HG03045 (cell line): ENCODE results near the gene FGGY.

ENCODE experiments used
- ATAC-seq: cut with Tn5 transposase; IDR thresholded peaks from one replicate; pipeline ENCODE4 v1.9.1; 2021; ENCODE audit warnings: mild to moderate bottlenecking, moderate library complexity; ENCODE audit not compliant: unreplicated experiment

The FGGY gene

GRCh38 chr1:59378621-59379370 is 81.9 kb downstream of the FGGY start:
- no peak for ATAC-seq

GRCh38 chr1:59379371-59379728 is 82.5 kb downstream of the FGGY start:
- no peak for ATAC-seq

GRCh38 chr1:59383963-59384362 is 87.1 kb downstream of the FGGY start:
- ATAC-seq, result no peak

DNA sequence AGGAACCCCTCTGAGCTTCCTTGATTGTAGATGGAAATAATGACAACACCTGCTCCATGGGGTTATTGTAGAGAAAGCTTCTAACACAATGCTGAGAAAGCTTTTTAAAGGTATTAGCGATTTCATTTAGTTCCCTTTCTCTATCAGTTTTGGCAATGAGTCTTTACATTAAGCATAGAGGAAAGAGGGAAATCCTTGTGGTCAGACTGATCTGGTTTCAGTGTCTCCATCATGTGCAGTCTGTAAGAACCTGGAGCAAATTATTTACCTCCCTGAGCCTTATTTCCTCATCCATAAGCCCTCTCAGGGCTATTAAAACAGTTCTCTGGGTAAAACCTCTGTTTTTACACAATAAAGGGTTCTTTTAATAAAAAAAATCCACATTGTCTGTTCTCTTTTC is 87.5 kb downstream of the FGGY start:
- no peak for ATAC-seq

GRCh38 chr1:59388191-59388590 is 91.3 kb downstream of the FGGY start:
- ATAC-seq, result no peak

- ATAC-seq, result no peak
Observed at GRCh38 chr1:59389847-59390246, 93.0 kb downstream of the FGGY start.

DNA sequence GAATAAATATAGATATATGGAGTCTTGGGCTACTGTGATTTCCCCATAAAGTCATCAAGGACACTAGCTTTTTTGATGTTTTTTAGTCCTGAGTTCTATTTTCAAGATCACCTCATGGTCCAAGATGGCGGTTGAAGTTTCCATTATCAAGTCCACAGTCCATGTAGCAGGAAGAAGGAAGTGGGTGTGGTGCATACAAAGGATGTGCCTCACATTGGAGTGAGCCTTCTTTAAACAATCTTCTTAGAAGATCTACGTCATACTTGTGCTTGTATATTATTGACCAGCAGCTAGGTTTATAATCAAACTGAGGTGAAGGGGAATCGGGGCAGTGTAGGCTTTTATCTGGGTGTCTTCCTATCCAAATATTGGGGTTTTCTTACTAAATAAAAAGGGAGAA is 93.4 kb downstream of the FGGY start:
- no peak for ATAC-seq

GRCh38 chr1:59391212-59392179 is 94.6 kb downstream of the FGGY start:
- ATAC-seq, result no peak

- no peak for ATAC-seq
Observed at GRCh38 chr1:59393211-59394180, 96.6 kb downstream of the FGGY start.

DNA sequence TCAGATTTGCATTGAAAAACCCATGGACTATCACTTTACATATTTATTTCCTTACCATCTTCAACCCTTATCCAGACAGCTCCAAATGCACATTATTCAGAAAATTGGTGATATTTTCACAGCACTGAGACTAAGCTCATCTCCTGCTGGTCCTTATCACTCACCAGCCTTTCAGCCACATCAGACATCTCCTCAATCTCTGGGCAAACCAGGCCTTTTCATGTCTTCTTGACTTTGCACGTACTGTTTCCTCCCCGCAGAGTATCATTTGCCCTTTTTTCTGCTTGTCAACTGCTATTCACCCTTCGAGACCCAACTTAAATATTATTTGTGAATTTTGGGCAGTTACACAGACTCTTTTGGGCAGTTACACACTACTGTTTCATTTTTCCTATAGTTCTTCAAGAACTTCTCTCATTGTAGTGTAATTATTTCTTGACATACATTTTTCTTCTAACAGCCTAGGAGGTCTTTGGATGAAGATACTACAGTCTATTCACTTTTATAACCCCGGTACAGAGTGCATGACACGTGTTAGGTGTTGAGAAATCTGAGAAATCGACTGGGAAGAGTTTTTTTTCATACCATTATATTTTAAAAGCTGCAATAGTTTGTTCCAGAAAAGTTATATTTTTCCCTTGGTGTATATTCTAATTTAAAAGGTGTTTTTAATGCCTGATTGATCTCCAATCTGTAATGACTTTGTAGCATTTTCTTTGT is 98.0 kb downstream of the FGGY start:
- no peak for ATAC-seq

DNA sequence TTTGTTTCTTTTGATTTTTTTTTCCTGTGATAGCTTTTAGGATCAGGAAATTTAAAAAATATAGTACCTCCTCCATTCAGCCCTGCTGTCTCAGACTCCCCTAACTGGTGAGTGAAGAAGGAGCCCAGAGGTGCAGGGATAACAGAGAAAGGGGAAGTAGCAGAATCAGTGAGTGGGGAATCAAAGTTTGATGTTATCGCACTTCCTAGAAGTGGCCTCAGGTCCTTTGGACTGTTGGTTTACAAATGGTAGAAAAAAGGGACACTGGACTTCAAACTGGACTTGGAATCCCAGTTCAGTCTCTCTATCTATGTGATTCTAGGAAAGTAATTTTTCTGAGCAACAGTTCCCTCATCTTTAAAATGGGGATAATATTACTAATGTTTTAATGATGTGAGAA is 99.5 kb downstream of the FGGY start:
- ATAC-seq, result no peak

DNA sequence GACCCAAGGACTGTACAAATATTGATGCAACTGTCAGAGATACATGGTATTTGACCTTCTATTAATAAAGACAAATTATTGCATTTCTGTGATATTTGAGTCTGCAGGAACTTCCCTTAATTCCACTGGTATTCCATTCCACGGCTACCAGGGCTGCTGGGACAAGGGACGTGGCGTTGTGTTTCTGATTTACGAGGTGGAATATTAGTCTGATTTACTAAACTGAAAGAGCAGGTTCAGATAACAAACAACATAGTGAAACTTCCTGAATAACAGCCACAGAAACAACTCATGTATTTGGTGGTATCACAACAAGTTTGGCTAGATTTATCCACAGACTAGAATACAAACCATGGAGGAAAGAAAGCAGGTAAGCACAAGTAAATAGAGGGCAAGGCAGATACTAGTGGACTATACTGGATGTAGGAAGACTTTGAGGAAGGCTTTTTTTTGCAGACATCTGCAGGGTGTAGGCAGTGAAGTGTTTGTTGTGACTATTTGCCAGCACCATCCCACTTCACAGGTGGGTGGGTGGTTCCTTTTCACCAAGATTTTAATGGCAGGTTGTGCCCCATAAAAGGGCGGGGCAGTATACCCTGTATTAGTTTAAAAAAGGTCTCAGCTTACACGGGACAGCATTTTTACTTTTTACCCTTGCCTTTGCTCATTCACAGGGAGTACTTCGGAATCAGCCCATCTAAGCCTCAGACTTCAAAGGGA is 100.4 kb downstream of the FGGY start:
- ATAC-seq, result no peak

DNA sequence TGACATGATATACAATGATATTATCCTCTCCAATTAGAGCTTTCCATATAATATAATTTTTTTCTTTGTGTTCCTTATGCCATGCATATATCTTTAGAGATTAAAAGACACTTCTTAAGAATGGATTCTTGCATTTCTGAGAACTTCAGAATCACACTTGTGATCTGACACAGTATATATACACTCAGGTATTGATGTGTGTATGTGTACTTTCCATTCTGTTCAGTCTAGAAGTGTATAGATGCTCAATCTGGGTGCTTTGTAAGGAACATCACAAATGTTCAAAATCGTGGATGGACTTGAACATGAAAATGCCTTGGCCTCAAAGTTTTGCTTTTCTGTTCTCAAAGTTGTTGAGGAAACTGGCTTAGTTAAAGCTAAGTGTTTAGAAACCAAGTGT is 102.7 kb downstream of the FGGY start:
- no peak for ATAC-seq

DNA sequence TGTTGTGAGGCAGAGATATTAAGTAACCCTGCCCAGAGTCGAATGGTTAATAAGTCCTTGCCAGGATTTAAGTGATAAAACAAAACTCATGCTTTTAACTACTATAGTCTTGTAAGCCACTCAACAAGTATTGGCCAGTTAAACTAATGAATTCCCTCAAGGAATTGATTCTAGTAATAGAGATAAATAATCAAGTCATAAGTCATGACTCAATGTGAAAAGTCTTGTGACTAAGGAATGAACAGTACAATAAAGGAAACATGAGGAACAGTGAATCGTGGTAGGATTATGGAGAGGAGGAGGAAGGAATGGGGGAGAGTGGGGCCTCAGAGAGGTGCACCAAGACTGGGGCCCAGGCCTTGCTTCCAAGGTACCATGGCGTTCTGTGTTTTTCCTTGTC is 104.7 kb downstream of the FGGY start:
- no peak for ATAC-seq

GRCh38 chr1:59404796-59405195 is 107.9 kb downstream of the FGGY start:
- no peak for ATAC-seq

DNA sequence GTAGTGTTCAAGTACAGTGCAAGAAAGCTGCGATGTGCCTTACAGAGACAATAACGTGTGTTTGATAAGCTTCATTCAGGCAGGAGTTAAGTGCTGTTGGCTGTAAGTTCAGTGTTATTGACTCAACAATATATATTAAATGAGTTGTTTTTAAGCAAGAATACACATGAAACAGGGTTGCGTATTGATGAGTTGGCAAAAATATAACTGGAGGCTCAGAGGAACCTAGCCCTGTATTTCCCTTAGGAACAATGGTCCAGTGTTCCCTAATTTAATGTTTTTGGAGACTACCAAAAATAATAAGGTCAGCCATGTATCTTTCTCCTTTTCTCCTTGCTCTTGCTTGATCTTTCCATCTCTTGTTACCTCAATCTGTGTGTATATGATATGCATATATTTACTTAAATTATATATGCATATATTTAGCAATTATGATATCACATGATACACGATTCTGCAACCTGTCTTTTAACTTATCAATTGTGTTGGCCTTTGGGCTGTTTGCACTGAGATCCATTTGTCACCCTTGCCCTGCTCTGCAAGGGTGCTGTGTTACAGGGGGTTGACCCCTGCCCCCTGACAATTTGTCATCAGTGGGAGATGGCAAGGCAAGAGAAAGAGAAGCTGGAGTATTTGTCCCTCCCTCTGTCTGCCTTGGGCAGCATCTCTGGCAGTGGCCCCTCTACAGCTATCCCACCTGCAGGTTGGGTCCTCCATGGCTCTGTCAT is 109.7 kb downstream of the FGGY start:
- ATAC-seq, result no peak

DNA sequence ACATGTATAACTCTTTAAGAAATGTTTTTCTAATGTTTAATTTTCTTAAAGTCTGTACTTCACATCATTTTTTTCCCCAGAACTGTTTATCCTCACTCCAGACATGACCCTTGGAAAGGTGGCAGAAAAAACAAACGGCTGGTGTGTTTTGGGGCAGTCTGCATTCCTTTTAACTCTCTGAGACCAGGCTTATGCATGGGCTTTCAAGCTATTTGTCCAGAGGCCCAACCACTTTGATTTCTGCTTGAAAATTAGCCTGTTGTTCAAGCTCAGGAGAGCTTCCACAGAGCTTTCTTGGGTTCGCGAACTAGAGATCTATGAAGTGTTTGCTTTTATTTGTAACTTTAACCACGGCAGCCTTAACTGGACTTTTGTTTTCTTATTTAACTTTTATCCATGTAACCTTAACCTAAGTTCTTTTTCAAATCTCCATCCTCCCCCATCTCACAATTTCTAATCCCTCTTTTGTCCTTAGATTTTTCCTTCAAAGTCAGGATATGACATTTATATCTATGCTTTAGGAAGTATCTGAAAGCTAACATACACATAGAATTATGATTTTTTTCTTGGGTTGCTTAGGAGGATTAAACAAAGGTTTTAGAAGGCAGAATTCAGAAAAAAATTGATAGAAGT is 111.8 kb downstream of the FGGY start:
- no peak for ATAC-seq

GRCh38 chr1:59409549-59409948 is 112.7 kb downstream of the FGGY start:
- ATAC-seq, result no peak

DNA sequence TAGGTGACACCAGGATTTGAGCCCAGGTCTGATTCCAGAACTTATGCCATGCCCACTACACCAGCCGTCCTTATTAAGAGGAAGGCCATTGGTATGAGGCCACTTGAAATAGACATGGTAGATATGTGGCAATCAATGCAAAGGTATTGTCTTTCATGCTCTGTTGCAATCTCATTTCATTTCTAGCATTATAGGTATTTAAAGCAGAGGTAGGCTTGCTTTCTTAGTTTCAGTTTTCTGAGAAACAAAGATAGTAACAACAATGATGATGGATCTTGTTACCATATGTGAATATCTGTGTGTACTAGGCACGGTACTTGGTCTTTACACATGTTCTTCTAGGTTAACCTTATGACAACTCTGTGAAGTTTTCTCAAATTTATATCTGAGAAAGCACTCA is 113.1 kb downstream of the FGGY start:
- no peak for ATAC-seq
